Measurements from ENCODE around the gene ANKMY1. TPM values are rescaled to one million over a fixed set of nuclear protein-coding genes. Genes with fewer than 3 reads are reported as not detected.

ANKMY1 gene
- polyA plus RNA-seq, 3 donors: 2.1 to 22.9 (median 2.9) TPM

GRCh38 chr2:240578488-240578887, 20.7 kb upstream of the ANKMY1 start:
- no peaks in the 10 kb centered on the region for H3K9me3 ChIP-seq (replicated peaks in 1 of 2; ENCODE audit: control insufficient read depth in 1 of 2, insufficient read depth in 1 of 2, low read length in 2 of 2)
- no peak overlapping the region for H3K4me3 ChIP-seq (replicated peaks in 1 of 3; ENCODE audit: low read depth in 2 of 3, low read length in 3 of 3)
- H3K4me1 ChIP-seq (ENCODE audit: control insufficient read depth in 1 of 2, insufficient read depth in 2 of 2, low read length in 2 of 2): peaks cover 36 to 40% of the 10 kb centered on the region in 2 donors
- Mint-ChIP-seq H3K4me3 (no peak overlapping the region), H3K4me1 (peaks cover 48% of the 10 kb centered on the region), H3K27ac (peak overlapping the region; percentile 88 to 98 (median 97)), H3K36me3 (peaks cover 56 to 65% of the 10 kb centered on the region in 2 donors), H3K9me3 (peaks cover 0 to 2% (median 0%) of the 10 kb centered on the region in 7 donors), H3K27me3 (ENCODE audit: low read depth in 3 of 3) (peaks cover 0 to 2% (median 2%) of the 10 kb centered on the region in 3 donors)
- peaks cover 64% of the 10 kb centered on the region for H3K79me2 ChIP-seq (ENCODE audit: insufficient read depth, low read length)
- intact Hi-C loops (cut with micrococcal nuclease): no loop called here
- no peak for DNase-seq
- 94% methylated on average over 3 of the region's 8 CpGs for WGBS (ENCODE audit: insufficient coverage)
- no peak overlapping the region for H3K4me2 ChIP-seq (replicated peaks; ENCODE audit: extremely low read depth, low read length, poor library complexity, severe bottlenecking)
- H4K20me1 ChIP-seq (ENCODE audit: insufficient read depth, low read length): peaks cover 76% of the 10 kb centered on the region
- no peaks in the 10 kb centered on the region for H3K27me3 ChIP-seq (ENCODE audit: control insufficient read depth in 2 of 2, insufficient read depth in 2 of 2, low read length in 2 of 2)
- H3K9ac ChIP-seq (ENCODE audit: insufficient read depth, low read length, poor library complexity, severe bottlenecking): no peak overlapping the region
- no peak for TF ChIP-seq CTCF (IDR thresholded peaks at IDR 0.05)
- H3K27ac ChIP-seq (ENCODE audit: low read depth in 1 of 2, low read length in 2 of 2): peak overlapping the region; percentile 88 to 96
- H2AFZ ChIP-seq (ENCODE audit: insufficient read depth, low read depth, low read length, poor library complexity, severe bottlenecking): no peak overlapping the region
- H3K36me3 ChIP-seq (replicated peaks in 1 of 2; ENCODE audit: control insufficient read depth in 1 of 2, insufficient read depth in 2 of 2, low read length in 2 of 2): peaks cover 52 to 61% of the 10 kb centered on the region in 2 donors

GRCh38 chr2:240578110-240578450, 20.3 kb upstream of the ANKMY1 start:
- intact Hi-C loops (cut with micrococcal nuclease): no loop called here
- Histone ChIP-seq H3K27ac (ENCODE audit: low read depth in 1 of 2, low read length in 2 of 2) (peak overlapping the region; percentile 88 to 96), H3K9me3 (replicated peaks in 1 of 2; ENCODE audit: control insufficient read depth in 1 of 2, insufficient read depth in 1 of 2, low read length in 2 of 2) (no peaks in the 10 kb centered on the region), H4K20me1 (ENCODE audit: insufficient read depth, low read length) (peaks cover 80% of the 10 kb centered on the region), H3K4me3 (replicated peaks in 1 of 3; ENCODE audit: low read depth in 2 of 3, low read length in 3 of 3) (no peak overlapping the region), H3K79me2 (ENCODE audit: insufficient read depth, low read length) (peaks cover 64% of the 10 kb centered on the region), H2AFZ (ENCODE audit: insufficient read depth, low read depth, low read length, poor library complexity, severe bottlenecking) (no peak overlapping the region), H3K36me3 (replicated peaks in 1 of 2; ENCODE audit: control insufficient read depth in 1 of 2, insufficient read depth in 2 of 2, low read length in 2 of 2) (peaks cover 54 to 61% of the 10 kb centered on the region in 2 donors), H3K27me3 (ENCODE audit: control insufficient read depth in 2 of 2, insufficient read depth in 2 of 2, low read length in 2 of 2) (no peaks in the 10 kb centered on the region), H3K9ac (ENCODE audit: insufficient read depth, low read length, poor library complexity, severe bottlenecking) (no peak overlapping the region), H3K4me2 (replicated peaks; ENCODE audit: extremely low read depth, low read length, poor library complexity, severe bottlenecking) (no peak overlapping the region), H3K4me1 (ENCODE audit: control insufficient read depth in 1 of 2, insufficient read depth in 2 of 2, low read length in 2 of 2) (peaks cover 36 to 40% of the 10 kb centered on the region in 2 donors)
- Mint-ChIP-seq H3K36me3 (peaks cover 53 to 63% of the 10 kb centered on the region in 2 donors), H3K4me3 (no peak overlapping the region), H3K9me3 (peaks cover 0 to 2% (median 0%) of the 10 kb centered on the region in 7 donors), H3K27me3 (ENCODE audit: low read depth in 3 of 3) (peaks cover 0 to 2% (median 2%) of the 10 kb centered on the region in 3 donors), H3K27ac (peak overlapping the region in 2 of 7 donors; percentile 60 to 97), H3K4me1 (peaks cover 44% of the 10 kb centered on the region)
- TF ChIP-seq CTCF (IDR thresholded peaks at IDR 0.05): no peak
- 100% methylated on average over 5 of the region's 9 CpGs for WGBS (ENCODE audit: insufficient coverage)
- DNase-seq: no peak

Measured in CD14-positive monocyte (primary cell).